HG02885 (cell line): ENCODE measurements around the gene CRISP1.
"Not testable (repeated sequence)": the region's sequence is repeated elsewhere in the genome, so short reads cannot be mapped to it uniquely, and the experiment has no call there.

ENCODE experiments used
- ATAC-seq: cut with Tn5 transposase; IDR thresholded peaks from one replicate; pipeline ENCODE4 v1.9.1; 2021; ENCODE audit warnings: mild to moderate bottlenecking; ENCODE audit not compliant: unreplicated experiment, poor library complexity

The CRISP1 gene

DNA sequence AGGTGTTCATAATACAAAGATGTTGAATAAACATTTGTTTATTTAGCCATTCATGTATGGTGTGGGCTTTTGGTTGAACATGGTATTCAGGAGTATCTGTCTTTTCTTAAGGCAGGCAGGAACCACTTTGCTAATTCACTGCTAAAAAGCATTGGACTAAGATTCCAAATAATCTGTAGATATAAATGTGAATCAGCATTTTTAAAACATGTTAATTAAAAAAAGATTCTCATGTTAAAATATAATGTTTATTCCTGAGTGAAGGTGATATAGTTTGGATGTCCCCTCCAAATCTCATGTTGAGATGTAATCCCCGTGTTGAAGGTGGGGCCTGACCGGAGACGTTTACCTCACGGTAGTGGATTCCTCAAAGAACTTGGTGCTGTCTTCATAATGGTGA lies 19.3 kb downstream of the CRISP1 start:
- ATAC-seq: no peak

DNA sequence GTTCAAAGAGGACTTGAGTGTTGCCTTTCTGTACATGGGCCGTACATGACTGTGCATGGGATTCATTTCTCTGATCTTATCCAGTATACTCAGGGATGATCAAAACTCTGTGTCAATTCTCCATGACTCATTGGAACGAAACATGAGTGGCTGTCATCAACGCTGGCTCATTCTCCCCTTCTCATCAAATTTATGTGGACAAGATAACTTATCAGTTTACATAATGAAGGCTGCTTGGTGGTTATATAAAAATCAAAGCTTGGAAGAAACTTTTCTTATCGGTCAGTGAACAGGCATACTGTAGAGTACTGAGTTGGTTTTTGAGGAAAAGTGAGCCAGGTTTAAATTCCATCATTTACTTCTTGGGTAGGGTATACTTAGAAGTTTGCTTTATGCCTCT lies 24.9 kb downstream of the CRISP1 start:
- no peak for ATAC-seq

DNA sequence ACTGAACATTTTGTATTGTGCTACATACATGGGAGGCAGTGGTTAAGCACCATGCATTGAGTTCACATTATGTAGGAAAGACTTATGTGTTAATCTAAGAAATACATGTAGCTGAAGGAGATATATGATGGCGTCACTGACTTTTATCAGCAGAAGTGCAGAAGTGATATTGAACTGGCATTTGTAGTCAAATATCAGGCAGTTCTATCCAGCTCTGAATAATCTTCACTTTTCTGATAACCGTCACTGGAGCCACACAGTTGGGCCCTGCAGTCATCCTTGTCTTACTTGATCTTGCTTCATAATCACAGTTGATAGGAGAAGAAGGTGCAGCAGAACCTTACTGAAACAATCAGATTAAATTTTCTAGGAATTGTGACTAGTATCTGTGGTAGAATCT lies 26.4 kb downstream of the CRISP1 start:
- ATAC-seq: no peak

DNA sequence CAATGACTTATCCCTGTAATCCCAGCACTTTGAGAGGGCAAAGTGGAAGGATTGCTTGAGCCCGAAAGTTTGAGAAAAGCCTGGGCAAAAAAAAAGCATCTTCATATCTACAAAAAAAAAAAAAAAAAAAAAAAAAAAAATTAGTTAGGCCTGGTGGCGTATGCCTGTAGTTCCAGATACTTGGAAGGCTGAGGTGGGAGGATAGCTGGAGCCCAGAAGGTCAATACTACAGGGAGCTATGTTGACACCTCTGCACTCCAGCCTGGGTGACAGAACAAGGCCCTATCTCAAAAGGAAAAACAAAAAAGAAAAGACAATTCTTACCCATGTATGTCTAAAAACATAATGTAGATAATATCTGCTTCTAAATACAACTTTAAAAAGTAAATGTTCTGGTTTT lies 27.2 kb downstream of the CRISP1 start:
- ATAC-seq: no peak

DNA sequence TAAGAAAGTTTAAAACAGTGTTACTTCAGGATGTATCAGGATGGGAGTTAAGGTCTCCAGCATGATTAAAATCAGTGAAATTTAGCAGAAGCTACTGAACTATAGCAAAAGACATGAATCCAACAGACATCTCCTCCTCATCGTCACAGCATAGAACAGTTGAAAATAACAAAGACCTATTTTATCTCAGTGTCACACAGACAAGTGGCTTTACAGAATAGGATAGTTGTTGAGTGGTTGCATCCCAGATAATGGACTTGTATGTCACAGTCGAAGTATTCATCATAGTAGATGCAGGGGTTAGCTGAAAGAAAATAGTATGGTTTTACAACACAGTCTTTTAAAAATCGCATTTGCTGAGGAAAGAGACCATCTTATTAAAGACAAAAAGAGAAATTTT lies 31.2 kb downstream of the CRISP1 start:
- ATAC-seq: no peak

DNA sequence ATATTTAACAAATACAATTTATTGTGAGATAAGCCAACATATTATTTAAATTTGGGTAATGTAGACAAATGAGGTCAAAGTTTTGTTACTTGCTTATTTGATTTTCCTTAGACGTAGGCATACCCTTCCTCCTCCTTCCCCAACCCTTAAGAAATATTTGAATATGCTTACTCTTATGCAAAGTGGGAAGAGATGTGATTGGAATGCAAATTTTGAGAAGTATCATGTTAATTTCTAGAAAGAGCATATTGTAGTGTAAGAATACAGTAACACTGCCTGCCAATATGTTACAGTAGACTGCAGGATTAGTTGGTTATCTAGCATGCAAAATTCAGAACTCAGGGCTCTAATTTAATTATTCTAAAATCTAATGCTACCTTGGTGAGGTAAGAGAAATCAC lies 32.9 kb downstream of the CRISP1 start:
- ATAC-seq: no peak

DNA sequence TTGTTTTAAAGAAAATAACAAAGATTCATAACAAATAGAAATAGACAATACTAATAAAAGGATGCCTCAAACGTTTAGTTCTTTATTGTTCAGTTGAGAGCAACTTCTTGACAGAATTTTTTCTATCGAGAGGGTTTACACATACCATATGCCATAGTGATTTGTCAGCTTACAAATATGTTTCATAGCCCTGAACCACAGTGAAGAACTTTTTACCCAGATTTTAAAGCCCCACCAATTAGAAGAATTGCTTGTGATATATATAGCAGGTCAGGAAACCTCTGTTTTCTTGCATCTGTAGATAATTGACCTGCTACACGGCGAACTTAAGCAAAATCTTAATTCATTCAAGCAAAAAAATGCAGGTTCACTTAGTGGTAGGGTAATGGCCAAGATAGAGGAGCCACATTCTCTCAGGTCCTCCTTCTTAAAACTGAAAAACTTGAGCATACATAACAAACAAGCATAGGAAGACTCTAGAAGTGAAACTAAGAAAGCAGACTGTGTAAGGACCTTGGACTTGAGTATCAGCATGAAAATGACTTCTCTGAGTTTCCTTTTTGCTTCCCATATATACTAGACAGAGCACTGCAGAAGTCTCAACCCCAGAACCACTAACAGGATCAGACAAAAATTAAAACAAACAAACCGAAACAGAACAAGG lies 39.5 kb downstream of the CRISP1 start:
- ATAC-seq: peak; percentile 77

DNA sequence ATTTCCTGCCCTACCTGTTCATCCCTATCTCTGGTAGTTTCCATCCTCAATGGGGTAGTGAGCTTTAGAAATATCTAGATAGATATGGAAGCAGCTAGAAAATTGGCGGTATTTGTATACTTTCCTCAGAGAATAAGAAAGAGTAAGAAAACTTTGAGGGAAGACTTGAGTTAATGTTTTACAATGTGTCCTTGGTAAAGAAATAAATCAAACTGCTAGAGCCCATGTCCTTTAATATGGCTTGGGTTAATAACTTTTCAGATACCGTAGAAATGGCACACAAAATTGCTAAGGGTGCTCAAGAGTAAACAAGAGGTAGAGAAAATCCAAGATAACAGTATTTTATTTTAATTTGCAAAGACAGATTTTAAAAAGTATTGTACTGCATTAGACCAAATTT lies 51.2 kb downstream of the CRISP1 start:
- no peak for ATAC-seq

DNA sequence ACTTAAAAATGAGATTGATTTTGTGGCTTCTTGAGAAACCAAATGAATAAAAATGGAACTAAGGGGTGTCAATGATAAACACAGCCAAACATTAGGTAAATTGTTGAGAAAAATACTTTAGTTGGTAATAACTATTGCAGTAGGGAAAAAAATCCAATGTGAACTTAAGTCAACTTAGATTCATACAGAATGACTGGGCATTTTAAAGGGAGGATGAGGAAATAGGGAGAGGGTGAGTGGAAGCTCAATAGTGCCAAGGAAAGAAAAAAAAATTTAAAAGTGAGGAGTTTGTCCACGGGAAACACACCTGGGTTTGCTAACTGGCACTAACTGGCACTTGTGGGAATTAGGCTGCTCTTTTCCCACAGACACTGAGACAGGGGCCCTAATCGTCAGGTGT lies 53.1 kb downstream of the CRISP1 start:
- ATAC-seq: no peak

DNA sequence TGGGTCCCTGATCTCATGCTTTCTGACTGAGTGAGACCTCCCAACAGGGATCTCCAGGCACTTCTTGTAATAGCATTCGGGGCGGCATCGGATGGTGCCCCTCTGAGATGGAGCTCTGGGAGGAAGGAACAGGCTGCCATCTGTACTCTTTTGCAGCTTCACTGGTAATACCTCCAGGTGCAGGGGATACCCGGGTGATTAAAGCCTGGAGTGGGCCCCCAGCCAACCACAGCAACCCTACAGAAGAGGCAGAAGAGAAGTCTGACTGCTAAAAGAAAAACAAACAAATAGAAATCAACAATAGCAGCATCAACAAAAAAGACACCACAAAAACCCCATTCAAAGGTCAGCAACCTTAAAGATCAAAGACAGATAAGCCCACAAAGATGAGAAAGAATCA lies 60.2 kb downstream of the CRISP1 start:
- ATAC-seq: no peak

DNA sequence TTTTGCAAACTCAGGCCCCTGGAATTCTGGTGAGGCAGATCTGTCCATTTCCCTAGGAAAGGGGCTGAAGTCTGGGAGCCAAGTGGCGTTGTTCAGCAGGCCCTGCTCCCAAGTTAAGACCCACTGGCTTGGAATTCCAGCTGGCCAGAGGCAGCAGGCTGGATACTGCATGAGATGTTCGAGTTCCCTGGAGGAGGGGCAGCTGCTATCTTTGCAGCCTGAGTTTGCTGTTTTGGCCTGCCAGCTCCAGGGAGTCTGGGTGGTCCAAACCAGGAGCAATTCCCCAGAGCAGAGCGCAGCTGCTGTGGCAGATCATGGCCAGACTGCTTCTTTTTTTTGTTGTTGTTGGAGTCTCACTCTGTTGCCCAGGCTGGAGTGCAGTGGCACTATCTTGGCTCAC lies 61.1 kb downstream of the CRISP1 start:
- no peak for ATAC-seq

DNA sequence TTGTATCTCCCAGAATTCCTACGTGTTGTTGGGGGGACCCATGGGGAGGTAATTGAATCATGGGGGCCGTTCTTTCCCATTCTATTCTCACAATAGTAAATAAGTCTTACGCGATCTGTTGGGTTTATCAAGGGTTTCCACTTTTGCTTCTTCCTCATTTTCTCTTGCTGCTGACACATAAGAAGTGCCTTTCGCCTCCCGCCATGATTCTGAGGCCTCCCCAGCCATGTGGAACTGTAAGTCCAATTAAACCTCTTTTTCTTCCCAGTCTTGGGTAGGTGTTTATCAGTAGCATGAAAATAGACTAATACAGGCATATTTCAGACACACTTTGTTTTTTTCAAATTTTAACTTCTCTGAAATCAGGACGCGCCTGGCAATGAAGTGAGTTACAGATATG lies 64.8 kb downstream of the CRISP1 start:
- ATAC-seq: no peak

DNA sequence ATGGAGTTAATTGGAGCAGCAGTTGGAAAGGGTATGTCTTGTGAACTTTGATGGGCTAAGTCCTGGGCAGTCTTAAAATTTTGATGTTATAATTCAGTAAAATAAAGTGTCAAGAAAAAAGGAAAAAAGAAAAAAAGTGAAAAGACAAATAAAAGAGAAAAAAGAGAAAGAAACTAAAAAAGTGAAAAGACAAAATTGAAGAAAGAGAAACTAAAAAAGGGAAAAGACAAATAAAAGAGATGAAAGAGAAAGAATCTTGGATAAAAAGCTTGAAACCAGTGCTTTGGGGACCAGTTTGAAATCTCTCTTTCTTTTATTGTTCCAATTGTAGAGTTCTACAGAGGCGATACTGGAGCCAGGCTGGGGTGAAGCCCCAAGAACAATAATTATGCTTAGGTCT lies 67.2 kb downstream of the CRISP1 start:
- ATAC-seq: no peak

DNA sequence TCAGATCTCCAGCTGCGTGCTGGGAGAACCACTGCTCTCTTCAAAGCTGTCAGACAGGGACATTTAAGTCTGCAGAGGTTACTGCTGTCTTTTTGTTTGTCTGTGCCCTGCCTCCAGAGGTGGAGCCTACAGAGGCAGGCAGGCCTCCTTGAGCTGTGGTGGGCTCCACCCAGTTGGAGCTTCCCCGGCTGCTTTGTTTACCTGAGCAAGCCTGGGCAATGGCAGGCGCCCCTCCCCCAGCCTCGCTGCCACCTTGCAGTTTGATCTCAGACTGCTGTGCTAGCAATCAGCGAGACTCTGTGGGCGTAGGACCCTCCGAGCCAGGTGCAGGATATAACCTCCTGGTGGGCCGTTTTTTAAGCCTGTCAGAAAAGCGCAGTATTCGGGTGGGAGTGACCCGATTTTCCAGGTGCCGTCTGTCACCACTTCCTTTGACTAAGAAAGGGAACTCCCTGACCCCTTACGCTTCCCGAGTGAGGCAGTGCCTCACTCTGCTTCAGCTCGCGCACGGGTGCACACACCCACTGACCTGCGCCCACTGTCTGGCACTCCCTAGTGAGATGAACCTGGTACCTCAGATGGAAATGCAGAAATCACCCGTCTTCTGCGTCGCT lies 69.4 kb downstream of the CRISP1 start:
- ATAC-seq: not testable (repeated sequence)

DNA sequence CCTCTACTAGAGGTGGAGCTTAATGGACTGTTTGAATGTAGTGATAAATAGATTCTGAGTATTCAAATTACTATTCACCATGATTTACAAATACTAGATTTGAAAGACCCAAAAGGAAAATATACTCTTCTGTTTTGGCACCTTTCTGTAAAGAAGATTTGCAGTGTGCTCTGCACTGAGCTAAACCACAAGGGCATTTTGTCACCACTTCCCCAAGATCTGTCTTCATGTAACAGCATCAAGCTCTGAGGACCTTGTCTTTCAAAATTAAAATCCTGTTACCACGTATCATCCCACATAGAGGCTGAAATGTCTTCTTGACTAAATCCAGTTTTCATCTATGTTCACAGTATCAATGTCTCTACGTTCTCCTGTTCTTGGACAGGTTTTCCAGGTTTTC lies 76.0 kb downstream of the CRISP1 start:
- ATAC-seq: no peak

DNA sequence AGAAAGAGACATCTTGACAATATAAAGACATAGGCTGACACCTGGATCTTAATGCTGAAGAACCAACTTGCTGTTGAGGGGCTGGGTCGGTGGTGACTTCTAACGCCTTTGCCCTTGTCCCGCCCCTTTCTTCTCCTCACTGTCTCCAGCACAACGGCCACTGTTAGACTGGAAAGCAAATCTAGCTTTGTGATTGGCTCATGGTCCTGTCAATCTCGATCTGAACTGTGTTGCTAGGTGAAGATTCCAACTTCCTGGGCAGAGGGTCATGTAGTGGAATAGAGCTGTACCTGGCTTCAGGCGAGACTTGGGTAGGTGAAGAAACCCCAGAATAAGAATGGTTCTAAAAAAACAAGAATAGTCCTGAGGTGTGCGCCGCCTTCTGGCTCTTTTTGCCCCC lies 79.2 kb downstream of the CRISP1 start, which contains the start of gene PGK2:
PGK2 (minus strand) TSS at position 110 of the 400 bp plus-strand sequence; CDS start at position 12, 98 bp downstream.
- ATAC-seq: no peak

DNA sequence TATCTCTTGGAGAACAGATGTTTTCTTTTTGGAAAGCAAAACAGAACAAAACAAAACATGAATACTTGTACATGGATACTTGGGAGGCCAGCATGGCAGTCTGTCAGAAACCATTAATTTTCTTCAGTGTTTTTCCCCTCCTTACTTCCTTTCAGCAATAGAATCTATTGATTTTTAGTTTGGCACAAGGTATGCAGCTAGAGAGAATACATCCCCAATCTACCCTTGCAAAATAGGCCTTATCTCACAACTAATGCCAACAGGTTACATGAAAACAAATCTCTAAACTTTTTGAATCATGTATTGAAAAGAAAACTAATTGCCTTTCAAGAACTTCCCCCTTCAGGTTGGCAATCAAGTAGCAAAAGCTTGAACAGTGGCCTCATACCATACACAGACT lies 82.1 kb downstream of the CRISP1 start:
- ATAC-seq: no peak
